Coronary artery (tissue), 2 donors: Measurements from ENCODE around the gene FAM13A.

ENCODE experiments used
- DNase-seq: peaks from one replicate; pipeline ENCODE4 v3.0.0-alpha.2; 2017; ENCODE audit warnings: low spot score
- H3K27ac ChIP-seq, 2 donors: fragments of 200-600 bp; sonication (generic); one replicate each; pipeline ENCODE4 v1.5.1; 2016 to 2019
- H3K4me3 ChIP-seq: fragments of 200-600 bp; sonication (generic); 2 replicates; pipeline ENCODE4 v1.5.1; 2016; ENCODE audit warnings: mild to moderate bottlenecking, moderate library complexity
- CTCF ChIP-seq: fragments of 200-600 bp; sonication (generic); IDR thresholded peaks from one replicate; pipeline ENCODE4 v1.5.1; 2019; ENCODE audit warnings: antibody characterized with exemption

Gene FAM13A

GRCh38 chr4:88693792-88694191 is 363.2 kb downstream of the FAM13A start:
- Histone ChIP-seq H3K4me3 (no peak overlapping the region), H3K27ac (no peak overlapping the region)
- no peak for DNase-seq
- no peak for TF ChIP-seq CTCF

GRCh38 chr4:88690355-88690754 is 366.6 kb downstream of the FAM13A start:
- Histone ChIP-seq H3K4me3 (no peak overlapping the region), H3K27ac (no peak overlapping the region)
- no peak for DNase-seq
- no peak for TF ChIP-seq CTCF

- Histone ChIP-seq H3K4me3 (no peak overlapping the region), H3K27ac (no peak overlapping the region)
- no peak for TF ChIP-seq CTCF
- no peak for DNase-seq
These were observed 375.8 kb downstream of the FAM13A start for GRCh38 chr4:88681209-88681608.
